C4-2B (cell line): ENCODE data around the gene RFX8.

ENCODE experiments used
- CTCF ChIP-seq: fragments of 450-650 bp; conservative IDR thresholded peaks from 2 replicates; pipeline ENCODE4 v1.5.1; 2017; ENCODE audit warnings: mild to moderate bottlenecking
- ZFX ChIP-seq: fragments of 450-650 bp; IDR thresholded peaks from 2 replicates; pipeline ENCODE4 v1.6.1; 2017

- TF ChIP-seq CTCF: no peak
- TF ChIP-seq ZFX: no peak
Observed at GRCh38 chr2:101502095-101502494, 27.2 kb upstream of the RFX8 start.
